ENCODE results near the gene DOCK4.

- no peak for TF ChIP-seq EZH2 (IDR thresholded peaks at IDR 0.05; ENCODE audit: borderline replicate concordance, low read length)
- no peak for TF ChIP-seq CTCF (conservative IDR thresholded peaks at IDR 0.05 in 1 of 2, IDR thresholded peaks at IDR 0.05 in 1 of 2; ENCODE audit: extremely low read depth in 1 of 2, insufficient read depth in 1 of 2, low read depth in 1 of 2, low read length in 2 of 2)
These were observed 72.2 kb downstream of the DOCK4 start for GRCh38 chr7:112134039-112134438.

Data from mammary epithelial cell (primary cell).